K562 (cell line): ENCODE data around the gene CYSRT1. TPM values are rescaled to one million over a fixed set of nuclear protein-coding genes. Genes with fewer than 3 reads are reported as not detected.

ENCODE experiments used
- ATF7 ChIP-seq: fragments of 450-650 bp; IDR thresholded peaks from 2 replicates; pipeline ENCODE4 v1.7.1; 2014; ENCODE audit warnings: mild to moderate bottlenecking, moderate library complexity
- CTBP1 ChIP-seq: fragments of 450-650 bp; IDR thresholded peaks from 2 replicates; pipeline ENCODE4 v1.6.1; 2016; ENCODE audit warnings: borderline replicate concordance
- ELF2 ChIP-seq: fragments of 250-450 bp; sonication (Bioruptor Pico); IDR thresholded peaks from 2 replicates; pipeline ENCODE4 v1.5.0; 2021; ENCODE audit warnings: mild to moderate bottlenecking
- ESRRA ChIP-seq: fragments of 450-650 bp; IDR thresholded peaks from 2 replicates; pipeline ENCODE4 v1.6.1; 2014; ENCODE audit warnings: low read depth, mild to moderate bottlenecking, moderate library complexity, borderline replicate concordance
- HSF4 ChIP-seq: fragments of 250-450 bp; sonication (Bioruptor Pico); IDR thresholded peaks from 2 replicates; pipeline ENCODE4 v2.1.2; 2022; ENCODE audit warnings: mild to moderate bottlenecking, moderate library complexity, borderline replicate concordance
- KLF1 ChIP-seq: fragments of 450-650 bp; IDR thresholded peaks from 2 replicates; pipeline ENCODE4 v1.6.1; 2016; ENCODE audit warnings: missing genetic modification characterization, missing compliant biosample characterization
- NCOA4 ChIP-seq: fragments of 450-650 bp; IDR thresholded peaks from 2 replicates; pipeline ENCODE4 v1.6.1; 2018; ENCODE audit warnings: mild to moderate bottlenecking; ENCODE audit not compliant: partially characterized antibody
- POLR2G ChIP-seq: fragments of 200-400 bp; formaldehyde crosslinking; IDR thresholded peaks from 2 replicates; pipeline ENCODE4 v1.6.1; 2017; ENCODE audit warnings: low read depth, mild to moderate bottlenecking, antibody characterized with exemption, low read length, moderate library complexity
- SRSF7 ChIP-seq: fragments of 200-400 bp; formaldehyde crosslinking; optimal IDR thresholded peaks from 2 replicates; pipeline ENCODE3; 2017; ENCODE audit warnings: mild to moderate bottlenecking, low read depth, low read length
- TRIM28 ChIP-seq: fragments of 450-650 bp; IDR thresholded peaks from 2 replicates; pipeline ENCODE4 v1.6.1; 2017
- U2AF1 ChIP-seq: fragments of 200-400 bp; formaldehyde crosslinking; optimal IDR thresholded peaks from 2 replicates; pipeline ENCODE3; 2017; ENCODE audit warnings: mild to moderate bottlenecking, low read depth, low read length, moderate library complexity
- ZBTB33 ChIP-seq: sonication (generic); formaldehyde crosslinking; IDR thresholded peaks from 2 replicates; pipeline ENCODE4 v1.8.1; 2023; ENCODE audit warnings: mild to moderate bottlenecking, missing genetic modification reagents
- ZFPM2 ChIP-seq: fragments of 250-450 bp; sonication (Bioruptor Pico); IDR thresholded peaks from 2 replicates; pipeline ENCODE4 v1.5.1; 2022; ENCODE audit warnings: mild to moderate bottlenecking
- ZNF318 ChIP-seq, 2 experiments: fragments of 450-650 bp; IDR thresholded peaks; 2 replicates each; pipeline ENCODE4 v1.6.1; 2016; ENCODE audit warnings: mild to moderate bottlenecking in 2 of 2, borderline replicate concordance in 1 of 2, low read depth in 1 of 2, moderate library complexity in 1 of 2
- ZNF512 ChIP-seq: IDR thresholded peaks from 2 replicates; pipeline ENCODE4 v1.6.1; 2016; ENCODE audit warnings: missing genetic modification characterization, missing compliant biosample characterization
- polyA plus RNA-seq, 8 experiments: library from polyadenylated mRNA; depleted of rRNA in 4 of 8; stranded (reverse) in 5 of 8; unstranded in 3 of 8; fragments of >200 nt; fragmentation: Nextera tagmentation in 2 of 8; fragmentation: Illumina TruSeq in 1 of 8; extraction: Ambion mirVana in 2 of 8; extraction: Trizol in 1 of 8; gene quantifications; 2 replicates each; pipeline versions ENCODE4 v1.2.1 to v1.2.3, GENCODE V29; 2011 to 2014; ENCODE audit warnings: inconsistent platforms in 1 of 8, missing spikeins in 1 of 8
- total RNA-seq, 7 experiments: library from RNA; depleted of rRNA in 6 of 7; stranded (reverse); fragments of >200 nt in 6 of 7; fragmentation: Illumina TruSeq in 2 of 7; extraction: Trizol in 2 of 7; gene quantifications; 2 replicates each; pipeline versions ENCODE4 v1.2.1 to v1.2.3, GENCODE V29; 2011 to 2021; ENCODE audit warnings: low replicate concordance in 1 of 7

Gene CYSRT1
- total and polyA plus RNA-seq, 9 of the 15 experiments (the other 6 are each of a cell fraction or from before 2014, with no cell fraction given): 0.04 to 1.4 (median 0.42) TPM; not detected in 3

- TF ChIP-seq ZBTB33 (CRISPR knock-in tag) (peak; percentile 89), HSF4 (CRISPR knock-in tag) (no peak), ZNF512 (no peak), ESRRA (no peak), ELF2 (no peak), NCOA4 (no peak), SRSF7 (no peak), ATF7 (no peak), TRIM28 (no peak), CTBP1 (no peak), ZFPM2 (CRISPR knock-in tag) (no peak), ZNF318 (IDR thresholded peaks at IDR 0.05; ENCODE audit: borderline replicate concordance in 1 of 2, low read depth in 1 of 2) (no peak), POLR2G (peak; percentile 47; the same call in 1 of the 2 replicates), U2AF1 (no peak), KLF1 (tag) (no peak)
Measured at GRCh38 chr9:137229903-137230704, 5.1 kb downstream of the CYSRT1 start (continued).
